LHCN-M2 (cell line): ENCODE data around the gene EXOC4. TPM values are rescaled to one million over a fixed set of nuclear protein-coding genes. Genes with fewer than 3 reads are reported as not detected.
"Not testable (repeated sequence)": the region's sequence is repeated elsewhere in the genome, so short reads cannot be mapped to it uniquely, and the experiment has no call there.

Experiments used
- DNase-seq: peaks from one replicate; pipeline ENCODE4 v3.0.0-alpha.2; 2012; ENCODE audit warnings: low read depth
- total RNA-seq: library from RNA; depleted of rRNA; stranded (reverse); fragments of >200 nt; gene quantifications from 2 replicates; pipeline ENCODE4 v1.2.3, GENCODE V29; 2014

EXOC4 gene
- total RNA-seq, 1 experiment from 2014 or later: 78.0 TPM

DNA sequence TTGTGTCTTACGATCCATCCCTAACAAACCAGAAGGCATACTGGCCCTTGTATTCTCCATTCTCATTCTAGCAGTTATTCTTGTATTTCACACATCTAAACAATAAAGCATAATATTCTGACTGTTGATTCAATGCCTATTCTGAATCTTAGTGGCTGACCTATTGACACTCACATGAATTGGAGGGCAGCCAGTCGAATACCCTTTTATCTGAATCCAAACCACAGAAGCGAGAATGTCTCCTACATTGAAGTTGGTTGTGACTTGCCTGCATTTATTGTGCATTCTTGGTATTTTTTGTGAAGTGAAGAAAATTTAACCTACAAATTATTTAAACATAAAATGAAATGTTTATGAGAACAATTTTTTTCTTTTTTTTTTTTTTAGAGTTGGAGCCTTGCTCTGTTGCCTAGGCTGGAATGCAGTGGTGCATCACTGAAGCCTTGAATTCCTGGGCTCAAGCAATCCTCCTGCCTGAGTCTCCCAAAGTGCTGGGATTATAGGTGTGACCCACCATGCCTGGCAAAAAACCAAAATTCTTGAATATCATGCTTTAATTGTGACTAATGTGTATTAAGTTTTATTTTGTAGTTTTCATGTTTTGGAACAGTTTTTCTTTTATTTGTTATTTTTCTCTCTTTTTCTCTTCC is 22.7 kb downstream of the EXOC4 start:
- DNase-seq: peak; percentile 42

DNA sequence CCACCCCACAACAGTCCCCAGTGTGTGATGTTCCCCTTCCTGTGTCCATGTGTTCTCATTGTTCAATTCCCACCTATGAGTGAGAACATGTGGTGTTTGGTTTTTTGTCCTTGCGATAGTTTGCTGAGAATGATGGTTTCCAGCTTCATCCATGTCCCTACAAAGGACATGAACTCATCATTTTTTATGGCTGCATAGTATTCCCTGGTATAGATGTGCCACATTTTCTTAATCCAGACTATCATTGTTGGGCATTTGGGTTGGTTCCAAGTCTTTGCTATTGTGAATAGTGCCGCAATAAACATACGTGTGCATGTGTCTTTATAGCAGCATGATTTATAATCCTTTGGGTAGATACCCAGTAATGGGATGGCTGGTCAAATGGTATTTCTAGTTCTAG is 26.1 kb downstream of the EXOC4 start:
- not testable (repeated sequence) for DNase-seq

DNA sequence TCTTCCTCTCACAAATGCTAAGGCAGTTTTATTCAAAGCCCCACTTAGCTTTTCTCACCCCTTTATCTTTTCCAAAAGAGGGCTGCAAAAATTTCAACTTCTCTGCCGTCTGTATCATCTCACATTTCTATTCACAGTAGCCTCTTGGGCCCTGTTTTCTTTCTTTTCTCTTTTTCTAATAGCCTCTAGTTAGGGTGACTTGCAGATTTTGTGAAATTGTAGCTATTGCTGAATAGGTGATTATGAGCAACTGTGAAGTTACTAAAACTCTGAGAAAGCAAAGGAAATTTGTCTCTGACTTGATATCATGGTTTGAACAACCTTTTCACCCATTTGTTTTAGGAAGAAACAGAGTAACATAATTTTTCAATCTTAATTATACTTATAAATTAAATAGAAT is 29.2 kb downstream of the EXOC4 start:
- no peak for DNase-seq

DNA sequence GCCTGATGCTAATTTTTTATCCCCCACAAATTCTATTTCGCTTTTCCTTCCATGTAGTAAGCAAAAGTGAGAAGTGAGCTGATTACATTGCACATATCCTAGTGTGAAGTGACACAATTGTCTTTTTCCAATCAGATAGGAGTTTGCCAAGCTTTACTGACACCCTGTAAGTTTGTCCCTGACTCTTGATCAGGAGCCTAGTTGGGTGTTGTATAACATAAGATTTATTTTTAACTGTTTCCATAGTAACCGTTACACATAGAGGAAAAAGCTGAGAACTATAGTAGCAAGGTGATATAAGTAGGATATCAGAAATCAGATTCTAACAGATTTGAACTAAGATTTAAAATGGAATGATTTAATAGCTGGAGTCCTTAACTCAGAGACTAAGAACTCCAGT is 31.2 kb downstream of the EXOC4 start:
- DNase-seq: no peak

DNA sequence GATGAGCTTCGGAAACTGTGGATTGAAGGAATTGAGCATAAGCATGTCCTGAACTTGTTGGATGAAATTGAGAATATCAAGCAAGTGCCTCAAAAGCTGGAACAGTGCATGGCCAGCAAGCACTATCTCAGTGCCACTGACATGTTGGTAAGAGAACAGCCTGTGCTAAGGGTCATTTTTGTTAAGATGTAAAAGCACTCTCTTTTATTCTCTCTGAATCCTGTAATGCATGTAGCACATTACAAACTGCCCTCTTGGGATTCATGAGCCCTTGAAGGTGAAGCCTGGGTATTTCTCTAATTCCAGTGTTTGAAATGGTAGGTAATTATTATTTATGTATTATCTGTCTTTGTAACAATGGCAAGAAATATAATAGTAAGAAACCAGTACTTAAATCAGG is 36.1 kb downstream of the EXOC4 start:
- DNase-seq: no peak

DNA sequence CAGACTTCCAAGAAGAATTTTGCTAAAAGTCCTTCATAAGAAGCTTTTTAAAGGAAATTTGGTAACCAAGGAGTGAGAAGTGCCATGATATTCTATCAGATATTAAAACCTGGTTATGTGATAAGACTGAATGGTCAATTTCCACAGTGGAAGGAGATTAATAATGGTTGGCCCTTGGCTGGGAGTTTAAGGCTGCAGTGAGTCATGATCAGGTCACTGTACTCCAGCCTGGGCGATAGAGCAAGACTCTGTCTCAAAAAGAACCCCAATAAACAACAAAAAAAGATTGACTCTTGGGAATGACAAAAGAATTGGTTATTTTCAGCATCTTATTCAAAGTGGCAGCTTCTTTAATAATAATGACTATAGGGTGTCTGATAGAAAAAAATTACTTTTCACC is 37.2 kb downstream of the EXOC4 start:
- DNase-seq: peak; percentile 34

DNA sequence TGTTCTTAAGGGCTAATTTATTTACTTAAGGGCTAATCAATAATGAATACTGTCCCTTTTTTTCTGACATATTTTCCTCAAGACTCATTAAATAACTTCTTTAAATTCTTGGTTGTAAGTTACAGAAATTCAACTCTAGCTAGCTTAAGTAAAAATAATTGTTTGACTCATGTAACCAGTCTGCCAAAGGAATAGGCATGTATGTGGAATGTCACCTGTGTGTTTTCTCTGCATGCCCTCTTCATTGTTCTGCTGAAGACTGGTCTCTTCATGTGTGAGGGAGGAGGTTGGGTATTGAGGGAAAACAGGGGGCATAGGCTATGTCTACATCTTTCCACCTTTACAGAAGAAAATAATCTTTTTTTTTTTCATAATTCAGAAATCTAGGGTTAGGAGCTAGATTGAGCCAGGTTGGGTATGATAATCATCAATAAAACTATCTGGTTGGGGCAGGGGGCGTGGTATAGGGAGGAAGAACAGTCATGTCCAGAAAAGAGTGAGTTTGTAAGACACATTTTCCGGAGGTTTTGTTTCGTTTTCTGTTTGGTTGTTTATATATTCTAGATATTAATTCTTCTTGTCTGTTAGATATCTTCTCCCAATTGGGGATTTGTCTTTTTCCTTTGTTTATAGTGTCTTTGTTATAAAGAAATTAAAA is 37.9 kb downstream of the EXOC4 start:
- no peak for DNase-seq

DNA sequence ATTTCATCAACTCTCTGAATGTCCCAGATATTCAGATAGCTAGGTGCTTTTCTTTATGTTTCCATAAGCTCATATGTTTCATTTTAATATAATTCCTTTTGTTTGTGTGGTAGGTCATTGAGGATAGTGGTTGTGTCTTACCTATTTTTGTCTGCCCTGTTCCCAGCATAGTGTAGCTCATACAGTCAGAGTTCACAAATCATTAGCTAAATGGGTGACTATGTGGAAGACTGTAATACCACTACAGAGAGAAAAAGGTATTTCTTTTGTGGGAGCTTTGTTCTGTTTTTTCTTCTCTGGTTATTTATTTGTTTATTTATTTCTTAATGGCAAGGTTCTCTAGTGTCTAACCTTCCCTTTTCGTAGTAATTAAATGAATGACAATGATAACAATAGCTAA is 39.8 kb downstream of the EXOC4 start:
- no peak for DNase-seq

DNA sequence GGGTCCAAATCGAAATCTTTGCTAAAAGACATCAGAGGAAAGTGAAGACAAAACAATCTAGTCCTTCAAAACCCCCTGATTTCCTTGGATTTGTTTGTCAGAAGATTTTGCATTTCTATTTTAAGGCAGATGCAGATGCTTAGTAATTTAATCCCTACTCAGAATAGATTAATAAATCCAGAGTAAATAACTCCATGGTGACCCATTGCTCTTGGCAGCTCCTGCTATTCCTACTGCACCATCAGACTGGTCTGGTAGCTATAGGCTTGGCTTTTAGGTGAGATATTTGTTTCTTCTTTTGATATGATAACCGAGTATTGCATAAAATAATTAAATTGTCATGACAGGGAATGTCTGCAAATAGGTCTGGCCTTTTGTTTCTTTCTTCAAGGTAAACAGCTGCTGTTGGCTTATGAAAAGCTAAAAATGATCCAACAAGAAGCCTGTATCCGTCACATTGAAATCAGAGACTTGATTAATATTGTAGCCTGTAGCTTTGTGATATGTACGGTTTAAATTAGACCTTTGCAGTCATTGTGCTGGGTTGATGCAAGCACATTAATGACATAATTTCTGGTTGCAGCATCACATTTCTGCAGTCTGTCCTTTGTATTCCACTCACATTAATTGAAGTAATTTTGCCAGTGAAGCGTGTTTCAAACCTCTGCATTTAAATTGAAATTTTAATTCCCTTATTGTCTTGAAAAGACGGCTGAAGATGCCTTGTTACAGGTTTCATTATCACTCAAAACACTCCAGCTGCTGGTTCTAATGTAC is 40.7 kb downstream of the EXOC4 start:
- DNase-seq: no peak

DNA sequence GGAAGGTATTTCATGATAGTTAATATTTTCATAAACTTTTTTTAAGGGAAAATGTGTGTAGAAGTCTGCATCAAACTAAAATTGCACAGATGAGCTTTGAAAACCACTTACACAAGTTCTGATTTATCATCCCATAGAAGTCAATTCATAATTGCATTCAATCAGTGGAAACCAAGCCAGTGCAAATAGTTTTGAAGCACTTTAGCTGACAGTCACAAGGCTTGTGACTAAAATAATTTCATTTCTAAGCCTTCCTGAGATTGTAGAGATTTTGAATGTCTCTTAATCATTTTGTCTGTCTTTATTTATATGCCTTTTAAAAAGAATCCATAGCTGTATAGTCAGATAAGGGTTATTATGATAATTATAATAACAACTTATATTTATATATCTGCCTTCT is 41.4 kb downstream of the EXOC4 start:
- DNase-seq: no peak

DNA sequence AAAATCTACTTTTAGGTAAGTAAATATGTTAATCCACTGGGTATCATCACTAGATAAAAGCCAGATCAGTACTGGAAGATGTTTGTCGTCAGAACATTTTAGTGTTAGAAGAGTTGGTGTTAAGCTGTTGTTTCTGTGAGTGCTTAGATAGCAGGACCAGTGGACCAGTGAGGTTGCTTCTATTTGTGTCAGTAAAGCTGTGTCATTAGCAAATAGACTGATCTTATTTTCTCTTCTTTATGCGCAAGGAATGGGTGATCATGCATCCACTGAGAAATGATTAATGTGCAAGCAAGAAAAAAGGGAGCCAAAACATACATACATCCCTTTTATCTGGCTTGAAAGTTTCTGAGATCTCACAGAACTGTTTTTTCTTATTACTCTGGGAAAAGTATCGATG is 42.6 kb downstream of the EXOC4 start:
- no peak for DNase-seq

DNA sequence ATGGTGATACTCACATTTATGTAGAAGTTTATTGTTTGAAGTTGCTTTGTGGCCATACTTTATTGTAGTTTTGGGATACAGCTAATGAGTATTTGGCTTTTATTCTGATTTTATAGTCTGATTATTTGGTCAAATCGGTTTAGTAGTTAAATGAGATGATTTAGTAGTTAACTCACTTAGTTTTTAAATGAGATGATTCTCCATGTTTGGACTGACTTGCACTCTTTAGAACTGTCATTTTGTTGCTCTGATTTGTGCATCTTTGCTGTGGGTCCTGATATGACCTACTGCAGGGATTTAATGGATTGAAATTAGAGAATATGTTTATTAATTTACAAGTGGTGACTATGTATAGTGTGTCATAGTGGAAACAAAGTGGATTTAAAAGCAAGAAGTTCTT is 44.2 kb downstream of the EXOC4 start:
- DNase-seq: no peak

DNA sequence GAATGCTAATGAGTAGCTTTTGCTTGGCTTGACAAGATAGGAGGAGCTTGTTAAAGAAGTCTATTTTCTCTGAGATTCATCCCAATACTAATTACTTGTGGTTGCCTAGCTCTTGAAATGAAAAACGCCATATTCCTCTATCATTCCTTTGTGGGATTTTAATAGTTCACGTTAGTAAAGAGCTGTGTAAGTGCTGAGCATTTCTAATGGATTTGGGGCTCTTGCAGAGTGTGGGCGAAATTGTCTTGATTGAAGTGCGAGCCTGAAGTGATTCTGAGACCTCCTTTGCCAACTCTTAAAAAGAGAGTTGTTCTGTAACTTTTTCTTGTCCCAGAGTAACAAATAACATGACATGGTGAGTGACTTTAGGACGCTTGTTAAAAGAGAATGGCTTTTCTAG is 45.2 kb downstream of the EXOC4 start:
- DNase-seq: no peak

DNA sequence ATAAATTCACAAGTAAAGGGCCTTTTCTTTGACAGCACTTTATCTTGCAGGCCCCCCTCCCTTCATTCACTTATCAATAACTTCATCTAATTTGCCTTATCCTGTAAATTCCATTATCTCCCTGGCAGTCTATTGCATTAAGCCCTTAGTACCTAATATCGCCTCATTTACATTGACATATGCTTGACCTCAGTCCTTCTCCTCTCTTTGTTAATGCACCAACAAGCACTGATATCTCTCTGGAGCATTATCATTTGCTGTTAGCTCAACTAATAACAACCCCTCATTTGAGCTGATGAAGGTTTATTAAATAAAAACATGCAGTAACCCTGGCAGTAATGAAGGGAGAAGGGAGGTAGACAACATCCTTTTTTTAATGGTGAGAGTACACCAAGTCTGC is 46.8 kb downstream of the EXOC4 start:
- no peak for DNase-seq

DNA sequence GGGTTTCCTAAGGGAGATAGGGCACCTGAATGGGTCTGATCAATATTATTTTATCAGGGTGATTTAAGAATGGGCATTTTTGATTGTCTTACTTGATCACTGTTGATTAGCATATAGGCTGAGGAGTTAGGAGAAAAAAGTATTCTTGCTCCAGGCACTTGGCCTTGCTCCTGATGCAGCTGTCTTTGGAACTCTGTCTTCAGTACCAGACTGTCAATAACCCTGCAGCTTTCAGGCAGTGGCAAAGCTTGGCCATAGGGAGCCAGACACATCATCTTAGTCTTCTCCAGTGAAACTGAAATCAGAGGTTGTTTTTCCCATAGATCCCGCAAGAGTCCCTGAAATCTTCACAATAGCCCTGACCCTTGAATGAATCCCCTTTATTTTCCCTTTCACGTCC is 47.2 kb downstream of the EXOC4 start:
- DNase-seq: peak; percentile 35

DNA sequence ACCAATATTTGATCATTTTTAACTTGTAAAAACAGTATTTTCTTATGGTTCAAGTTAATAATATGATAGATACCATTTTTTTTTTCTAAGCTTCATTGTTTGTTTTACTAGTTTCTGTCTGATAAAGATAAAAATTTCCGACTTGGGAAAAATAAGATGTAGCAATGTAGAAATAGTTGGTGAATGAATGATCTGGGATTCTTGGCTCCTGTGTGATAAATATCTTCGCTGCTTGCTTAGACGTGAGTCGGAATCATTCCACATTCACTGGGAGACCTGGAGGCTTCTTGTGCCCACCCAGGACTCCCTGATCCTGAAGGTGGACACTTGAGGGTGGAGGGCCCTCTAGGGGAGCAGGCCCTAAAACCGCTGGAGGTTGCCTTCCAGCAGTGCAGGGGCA is 47.9 kb downstream of the EXOC4 start:
- DNase-seq: no peak

DNA sequence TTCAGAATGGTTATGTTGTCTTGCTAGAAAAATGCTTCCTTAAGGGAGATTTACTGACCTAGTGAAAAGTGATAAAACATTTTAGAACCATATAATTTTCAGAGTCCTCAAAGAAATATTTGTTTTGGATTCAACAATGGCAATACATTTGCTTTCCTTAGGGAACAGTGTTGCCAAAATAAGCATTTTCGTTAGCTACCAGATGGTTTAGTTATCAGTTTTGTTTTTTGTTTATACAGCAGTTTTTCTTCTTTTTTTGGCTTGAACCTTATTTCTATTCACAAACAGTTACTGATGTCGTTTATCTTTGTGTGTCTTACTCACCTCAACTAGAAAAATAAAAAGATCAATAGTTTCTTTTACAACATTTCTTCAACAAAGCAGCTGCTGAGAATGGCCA is 48.6 kb downstream of the EXOC4 start:
- no peak for DNase-seq

DNA sequence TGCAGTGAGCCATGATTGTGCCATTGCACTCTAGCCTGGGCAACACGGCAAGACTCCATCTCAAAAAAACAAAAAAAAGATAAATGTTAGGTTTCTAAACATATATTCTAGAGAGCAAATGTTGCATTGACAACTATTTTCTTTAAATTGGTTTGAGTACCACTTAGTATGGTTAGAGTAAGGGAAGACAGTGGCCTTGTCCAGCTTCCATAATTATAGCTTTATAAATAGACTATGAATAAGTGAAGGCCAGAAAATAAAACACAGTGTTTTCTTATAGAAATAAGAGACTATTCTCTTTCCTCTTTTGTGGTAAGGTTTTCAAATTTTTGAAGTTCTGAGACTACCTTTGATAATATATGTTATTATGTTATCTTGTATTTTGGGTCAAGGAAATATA is 50.5 kb downstream of the EXOC4 start:
- no peak for DNase-seq

DNA sequence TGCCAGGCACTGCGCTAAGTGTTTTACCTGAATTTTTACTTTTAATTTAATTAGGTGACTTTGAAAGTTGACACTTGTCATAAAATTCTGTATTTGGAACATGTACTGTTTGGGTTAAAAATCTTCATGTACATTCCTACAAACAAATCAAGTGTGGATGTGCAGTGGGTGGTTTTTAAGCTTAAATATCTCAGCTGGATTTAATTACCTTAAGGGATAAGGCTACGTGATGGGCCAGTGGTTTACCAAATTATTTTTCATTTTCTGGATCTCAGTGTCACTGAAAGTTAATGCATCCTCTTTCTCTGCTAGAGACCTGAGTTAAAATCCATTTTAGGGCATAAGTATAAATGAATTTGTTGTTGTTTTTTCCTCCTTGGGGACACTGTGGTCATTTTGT is 51.1 kb downstream of the EXOC4 start:
- DNase-seq: no peak

DNA sequence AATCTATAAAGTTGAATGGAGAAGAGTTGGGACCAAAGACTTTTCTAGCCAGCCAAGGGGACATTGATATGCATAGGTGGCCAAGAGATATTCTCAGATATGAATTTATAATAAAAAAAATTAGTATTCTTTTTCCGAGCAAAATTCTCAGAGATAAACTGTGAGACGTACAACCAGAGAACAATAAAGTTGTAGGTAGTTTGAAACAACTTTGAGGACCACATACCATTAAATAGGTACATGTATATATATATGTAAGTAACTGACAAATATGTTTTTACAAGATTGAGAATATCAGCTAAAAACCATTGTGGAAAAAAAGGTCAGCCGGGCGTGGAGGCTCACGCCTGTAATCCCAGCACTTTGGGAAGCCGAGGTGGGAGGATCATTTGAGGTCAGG is 56.5 kb downstream of the EXOC4 start:
- no peak for DNase-seq

DNA sequence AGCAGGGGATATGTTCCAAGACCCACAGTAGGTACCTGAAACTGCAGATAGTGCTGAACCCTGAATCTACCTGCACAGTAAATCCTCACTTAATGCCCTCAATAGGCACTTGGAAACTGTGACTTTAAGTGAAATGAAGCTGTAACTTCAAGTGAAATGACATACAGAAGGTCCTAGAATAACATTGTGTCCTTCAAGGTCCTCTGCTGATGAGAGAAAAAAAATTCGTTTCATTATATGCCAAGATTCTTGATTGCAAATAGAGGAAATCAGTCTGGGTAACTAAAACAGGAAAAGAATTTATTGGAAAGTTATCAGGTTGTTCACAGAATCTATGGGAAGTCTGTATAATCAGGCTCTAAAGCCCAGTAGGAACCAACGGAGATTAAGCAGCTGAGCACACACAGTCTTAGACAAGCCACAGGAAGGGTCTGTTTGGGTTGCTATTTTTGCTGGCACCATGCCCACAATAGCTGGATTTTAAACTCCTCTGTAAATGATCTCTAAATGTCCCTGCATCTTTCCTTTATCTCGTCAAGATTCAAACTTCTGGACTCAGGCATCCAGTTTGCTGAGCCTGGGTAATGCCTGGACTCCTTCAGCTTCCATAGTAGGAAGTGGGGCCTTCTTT is 57.5 kb downstream of the EXOC4 start:
- peak; percentile 44 for DNase-seq

DNA sequence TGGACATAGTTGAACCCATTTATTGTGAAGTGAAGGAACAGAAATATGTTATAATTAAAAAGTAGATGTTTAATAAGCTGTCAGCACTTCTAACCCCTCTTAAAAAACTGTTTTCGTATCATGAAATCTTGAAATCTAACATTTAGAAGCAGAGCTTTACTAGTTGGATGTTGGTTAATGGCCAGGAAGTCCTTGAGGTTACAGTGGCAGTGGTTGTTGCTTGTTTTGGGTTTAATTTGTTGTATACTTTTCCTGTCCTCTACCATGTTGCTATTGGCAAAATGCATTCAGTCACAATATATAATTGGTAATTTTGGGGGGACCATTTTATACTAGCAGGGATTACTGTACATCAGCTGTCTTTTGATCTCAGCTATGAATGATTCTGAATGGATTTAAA is 60.7 kb downstream of the EXOC4 start:
- DNase-seq: no peak

DNA sequence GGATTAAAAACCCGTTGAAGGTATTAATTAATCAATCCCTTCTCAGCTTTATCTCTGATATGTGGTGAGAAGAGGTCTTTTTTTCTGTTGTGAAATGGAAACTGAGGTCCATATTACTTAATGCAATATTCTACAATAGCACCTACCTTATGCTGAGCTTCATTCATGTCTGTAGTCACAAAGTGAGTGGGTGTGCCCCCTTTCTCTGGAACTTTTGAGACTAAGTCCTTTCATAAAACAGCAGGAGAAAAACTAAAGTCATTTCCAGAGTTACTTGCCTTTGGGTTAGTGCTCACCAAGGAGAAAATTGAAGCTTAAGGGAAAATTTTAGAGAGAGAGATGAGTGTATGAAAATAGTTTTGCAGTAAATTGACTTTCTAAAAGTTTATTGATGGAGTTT is 61.2 kb downstream of the EXOC4 start:
- DNase-seq: no peak
